Loucy (cell line): Measurements from ENCODE around the gene POLR2H.

Source experiments
- CTCF ChIP-seq: fragments of 200-600 bp; sonication (generic); conservative IDR thresholded peaks from 2 replicates; pipeline ENCODE4 v1.5.1; 2014; ENCODE audit warnings: mild to moderate bottlenecking, antibody characterized with exemption, low read length
- EZH2phosphoT487 ChIP-seq: fragments of 200-600 bp; IDR thresholded peaks from 2 replicates; pipeline ENCODE4 v1.6.1; 2018; ENCODE audit warnings: antibody characterized with exemption, mild to moderate bottlenecking, moderate library complexity, borderline replicate concordance

DNA sequence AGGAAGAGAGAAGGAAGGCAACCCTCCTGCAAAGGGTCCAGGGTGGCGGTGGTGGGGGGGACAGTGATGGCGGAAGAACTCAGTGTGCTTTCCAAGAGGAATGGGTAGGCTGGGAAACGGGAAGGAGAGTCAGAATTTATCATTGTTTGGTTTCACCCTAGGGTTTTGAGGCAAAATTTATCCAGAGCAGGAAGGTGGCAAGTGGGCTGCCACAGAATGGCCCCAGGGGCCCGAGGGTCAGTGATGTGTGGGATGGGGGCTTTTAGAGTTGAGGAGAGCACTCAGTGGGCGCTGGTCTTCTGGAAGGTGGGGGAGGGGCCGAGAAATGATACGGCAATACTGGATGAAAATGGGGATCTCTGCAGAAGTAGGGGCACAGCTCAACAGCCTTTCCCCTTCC is 23.5 kb upstream of the POLR2H start:
- TF ChIP-seq CTCF = no peak
- TF ChIP-seq EZH2phosphoT487 = no peak
